ENCODE data around the gene FXYD5.

DNA sequence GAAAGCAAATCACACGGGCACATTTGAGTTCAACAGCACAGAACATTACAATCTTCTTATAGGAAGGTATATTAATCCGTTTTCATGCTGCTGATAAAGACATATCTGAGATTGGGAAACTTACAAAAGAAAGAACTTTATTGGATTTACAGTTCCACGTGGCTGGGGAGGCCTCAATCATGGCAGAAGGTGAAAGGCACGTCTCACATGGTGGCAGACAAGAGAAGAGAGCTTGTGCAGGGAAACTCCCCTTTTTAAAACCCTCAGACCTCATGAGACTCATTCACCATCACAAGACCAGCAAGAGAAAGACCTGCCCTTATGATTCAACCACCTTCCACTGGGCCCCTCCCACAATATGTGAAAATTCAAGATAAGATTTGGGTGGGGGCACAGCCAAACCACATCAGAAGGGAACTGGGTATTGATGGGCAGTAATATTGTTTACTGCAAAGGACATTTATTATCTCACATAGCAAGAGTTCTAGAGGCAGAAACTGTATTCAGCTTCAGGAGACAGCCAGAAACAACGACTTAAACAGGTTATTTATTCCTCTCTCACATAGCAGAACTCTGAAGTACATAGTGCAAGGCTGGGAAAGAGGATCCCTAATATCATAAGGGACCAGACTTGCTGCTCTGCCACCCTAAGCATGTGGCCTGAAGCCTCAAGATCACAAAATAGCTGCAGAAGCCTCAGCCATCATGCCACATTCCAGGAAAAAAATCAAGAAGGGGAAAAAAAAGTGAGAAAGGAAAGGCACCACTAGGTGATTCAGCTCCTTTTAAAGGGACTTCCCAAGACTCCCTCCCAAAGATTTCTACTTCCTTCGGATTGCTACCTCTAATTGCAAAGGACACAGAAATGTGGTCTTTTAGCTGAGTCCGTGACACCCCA is 23.1 kb downstream of the FXYD5 start:
- TF ChIP-seq, protein P1, sequence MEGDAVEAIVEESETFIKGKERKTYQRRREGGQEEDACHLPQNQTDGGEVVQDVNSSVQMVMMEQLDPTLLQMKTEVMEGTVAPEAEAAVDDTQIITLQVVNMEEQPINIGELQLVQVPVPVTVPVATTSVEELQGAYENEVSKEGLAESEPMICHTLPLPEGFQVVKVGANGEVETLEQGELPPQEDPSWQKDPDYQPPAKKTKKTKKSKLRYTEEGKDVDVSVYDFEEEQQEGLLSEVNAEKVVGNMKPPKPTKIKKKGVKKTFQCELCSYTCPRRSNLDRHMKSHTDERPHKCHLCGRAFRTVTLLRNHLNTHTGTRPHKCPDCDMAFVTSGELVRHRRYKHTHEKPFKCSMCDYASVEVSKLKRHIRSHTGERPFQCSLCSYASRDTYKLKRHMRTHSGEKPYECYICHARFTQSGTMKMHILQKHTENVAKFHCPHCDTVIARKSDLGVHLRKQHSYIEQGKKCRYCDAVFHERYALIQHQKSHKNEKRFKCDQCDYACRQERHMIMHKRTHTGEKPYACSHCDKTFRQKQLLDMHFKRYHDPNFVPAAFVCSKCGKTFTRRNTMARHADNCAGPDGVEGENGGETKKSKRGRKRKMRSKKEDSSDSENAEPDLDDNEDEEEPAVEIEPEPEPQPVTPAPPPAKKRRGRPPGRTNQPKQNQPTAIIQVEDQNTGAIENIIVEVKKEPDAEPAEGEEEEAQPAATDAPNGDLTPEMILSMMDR (IDR thresholded peaks at IDR 0.05; ENCODE audit: insufficient read depth, low read length) = no peak
- no peak for TF ChIP-seq REST (IDR thresholded peaks at IDR 0.05; ENCODE audit: insufficient replicate concordance, low read depth)
- no peak for TF ChIP-seq POLR2AphosphoS5 (IDR thresholded peaks at IDR 0.05; ENCODE audit: low read depth)
